ENCODE data around the gene CYTH3. TPM values are rescaled to one million over a fixed set of nuclear protein-coding genes. Genes with fewer than 3 reads are reported as not detected.

Gene CYTH3
- total RNA-seq, 1 experiment from 2014 or later: 29.1 TPM

DNA sequence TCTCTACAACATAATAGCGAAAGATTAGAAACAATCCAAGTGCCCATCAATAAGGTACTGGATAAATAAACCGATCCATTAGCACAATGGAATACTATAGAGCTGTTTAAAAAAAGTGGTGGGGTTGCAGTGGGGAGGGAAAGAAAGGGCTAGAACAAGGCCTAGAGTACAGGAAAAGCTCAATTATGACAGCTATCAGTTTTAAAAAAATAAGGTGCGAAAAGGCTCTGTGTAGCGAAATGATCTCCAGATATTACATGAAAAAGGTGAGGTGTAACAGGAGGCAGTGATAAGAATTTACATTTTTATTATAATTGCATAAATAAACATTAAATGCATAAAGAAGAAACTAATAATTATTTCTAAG, 30.8 kb downstream of the CYTH3 start:
- DNase-seq: no peak
- Mint-ChIP-seq H3K27me3 (ENCODE audit: insufficient read depth, unreplicated experiment) (no peaks in the 10 kb centered on the region), H3K4me1 (ENCODE audit: low read depth, unreplicated experiment) (peaks cover 30% of the 10 kb centered on the region), H3K4me3 (ENCODE audit: unreplicated experiment) (no peak overlapping the region), H3K9me3 (ENCODE audit: unreplicated experiment) (no peaks in the 10 kb centered on the region), H3K36me3 (ENCODE audit: insufficient read depth, unreplicated experiment) (no peaks in the 10 kb centered on the region), H3K27ac (ENCODE audit: unreplicated experiment) (no peak overlapping the region)
- ChIA-PET CTCF (no interaction called here), POLR2A (no interaction called here)
- Histone ChIP-seq H3K27me3 (replicated peaks; ENCODE audit: control insufficient read depth, insufficient read depth, low read length) (no peaks in the 10 kb centered on the region), H3K4me3 (ENCODE audit: low read depth, low read length) (no peak overlapping the region), H3K9me3 (no peaks in the 10 kb centered on the region), H3K4me1 (peaks cover 10% of the 10 kb centered on the region), H3K36me3 (ENCODE audit: control insufficient read depth, insufficient read depth, low read length) (no peaks in the 10 kb centered on the region)
- BruUV-seq (replicated peaks): no TSS peak
- intact Hi-C loops (cut with micrococcal nuclease; ENCODE audit: unreplicated experiment): no loop called here
- TF ChIP-seq, protein P1, sequence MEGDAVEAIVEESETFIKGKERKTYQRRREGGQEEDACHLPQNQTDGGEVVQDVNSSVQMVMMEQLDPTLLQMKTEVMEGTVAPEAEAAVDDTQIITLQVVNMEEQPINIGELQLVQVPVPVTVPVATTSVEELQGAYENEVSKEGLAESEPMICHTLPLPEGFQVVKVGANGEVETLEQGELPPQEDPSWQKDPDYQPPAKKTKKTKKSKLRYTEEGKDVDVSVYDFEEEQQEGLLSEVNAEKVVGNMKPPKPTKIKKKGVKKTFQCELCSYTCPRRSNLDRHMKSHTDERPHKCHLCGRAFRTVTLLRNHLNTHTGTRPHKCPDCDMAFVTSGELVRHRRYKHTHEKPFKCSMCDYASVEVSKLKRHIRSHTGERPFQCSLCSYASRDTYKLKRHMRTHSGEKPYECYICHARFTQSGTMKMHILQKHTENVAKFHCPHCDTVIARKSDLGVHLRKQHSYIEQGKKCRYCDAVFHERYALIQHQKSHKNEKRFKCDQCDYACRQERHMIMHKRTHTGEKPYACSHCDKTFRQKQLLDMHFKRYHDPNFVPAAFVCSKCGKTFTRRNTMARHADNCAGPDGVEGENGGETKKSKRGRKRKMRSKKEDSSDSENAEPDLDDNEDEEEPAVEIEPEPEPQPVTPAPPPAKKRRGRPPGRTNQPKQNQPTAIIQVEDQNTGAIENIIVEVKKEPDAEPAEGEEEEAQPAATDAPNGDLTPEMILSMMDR (IDR thresholded peaks at IDR 0.05; ENCODE audit: insufficient read depth in 1 of 2, low read depth in 1 of 2, low read length in 1 of 2, severe bottlenecking in 1 of 2, unreplicated experiment in 1 of 2): no peak

DNA sequence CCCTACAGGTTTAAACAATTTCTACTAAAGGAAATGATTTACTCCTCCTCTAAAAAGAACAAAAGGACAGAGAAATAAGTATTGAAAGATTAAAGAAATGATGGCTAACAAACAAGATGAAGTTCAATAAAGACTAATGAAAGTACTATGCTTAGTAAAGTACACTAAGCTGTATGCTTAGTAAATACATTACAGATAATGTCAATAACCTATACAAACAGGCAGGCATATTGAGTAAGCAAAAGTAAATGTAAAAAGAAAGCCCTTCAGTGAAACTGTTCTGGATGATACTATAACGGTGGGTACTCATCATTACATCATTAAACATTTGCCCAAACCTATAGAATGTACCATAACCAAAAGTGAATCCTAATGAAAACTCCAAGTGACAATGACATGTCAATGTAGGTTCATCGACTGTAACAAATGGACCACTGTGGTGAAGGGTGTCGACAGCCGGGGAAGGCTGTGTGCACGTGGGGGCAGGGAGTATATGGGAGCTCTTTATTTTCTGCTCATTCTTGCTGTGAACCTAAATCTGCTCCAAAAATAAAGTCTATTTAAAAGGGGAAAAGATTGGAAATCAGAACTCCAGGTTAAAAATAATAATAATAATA, 34.0 kb downstream of the CYTH3 start:
- no peaks in the 10 kb centered on the region for H3K9me3 Mint-ChIP-seq (ENCODE audit: unreplicated experiment)
- TF ChIP-seq, protein P1 (IDR thresholded peaks at IDR 0.05; ENCODE audit: insufficient read depth in 1 of 2, low read depth in 1 of 2, low read length in 1 of 2, severe bottlenecking in 1 of 2, unreplicated experiment in 1 of 2): no peak
- H3K27me3 Mint-ChIP-seq (ENCODE audit: insufficient read depth, unreplicated experiment): no peaks in the 10 kb centered on the region
- no TSS peak for BruUV-seq (replicated peaks)
- Histone ChIP-seq H3K4me3 (ENCODE audit: low read depth, low read length) (no peak overlapping the region), H3K9me3 (no peaks in the 10 kb centered on the region), H3K4me1 (peaks cover 10% of the 10 kb centered on the region), H3K36me3 (ENCODE audit: control insufficient read depth, insufficient read depth, low read length) (no peaks in the 10 kb centered on the region), H3K27me3 (replicated peaks; ENCODE audit: control insufficient read depth, insufficient read depth, low read length) (no peaks in the 10 kb centered on the region)
- CTCF ChIA-PET: no interaction called here
- DNase-seq: no peak
- H3K4me1 Mint-ChIP-seq (ENCODE audit: low read depth, unreplicated experiment): peaks cover 27% of the 10 kb centered on the region
- no peaks in the 10 kb centered on the region for H3K36me3 Mint-ChIP-seq (ENCODE audit: insufficient read depth, unreplicated experiment)
- H3K4me3 Mint-ChIP-seq (ENCODE audit: unreplicated experiment): no peak overlapping the region
- no peak overlapping the region for H3K27ac Mint-ChIP-seq (ENCODE audit: unreplicated experiment)
- intact Hi-C loops (cut with micrococcal nuclease; ENCODE audit: unreplicated experiment): no loop called here
- POLR2A ChIA-PET: no interaction called here

DNA sequence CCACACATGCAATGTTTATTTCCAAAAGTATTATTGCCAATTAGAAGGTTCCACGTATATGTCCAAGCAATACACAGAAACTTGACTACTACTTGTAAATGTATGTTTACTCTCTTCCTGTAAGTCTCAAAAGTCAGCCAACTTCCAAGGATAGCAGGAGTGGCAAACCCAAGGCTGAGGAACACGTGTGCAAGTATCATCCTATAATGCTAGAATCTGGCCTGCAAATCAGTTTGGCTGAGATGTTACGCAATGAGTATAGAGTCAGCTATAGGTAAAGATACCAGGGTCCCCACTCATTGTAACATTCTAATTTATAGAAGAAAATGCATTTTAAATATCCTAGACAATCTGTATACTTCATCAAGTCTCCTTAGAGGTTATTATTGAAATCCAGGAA, 34.7 kb downstream of the CYTH3 start:
- no TSS peak for BruUV-seq (replicated peaks)
- Histone ChIP-seq H3K36me3 (ENCODE audit: control insufficient read depth, insufficient read depth, low read length) (no peaks in the 10 kb centered on the region), H3K27me3 (replicated peaks; ENCODE audit: control insufficient read depth, insufficient read depth, low read length) (no peaks in the 10 kb centered on the region), H3K4me1 (peaks cover 10% of the 10 kb centered on the region), H3K9me3 (no peaks in the 10 kb centered on the region), H3K4me3 (ENCODE audit: low read depth, low read length) (no peak overlapping the region)
- intact Hi-C loops (cut with micrococcal nuclease; ENCODE audit: unreplicated experiment): no loop called here
- DNase-seq: no peak
- H3K4me3 Mint-ChIP-seq (ENCODE audit: unreplicated experiment): no peak overlapping the region
- peaks cover 32% of the 10 kb centered on the region for H3K4me1 Mint-ChIP-seq (ENCODE audit: low read depth, unreplicated experiment)
- TF ChIP-seq, protein P1 (IDR thresholded peaks at IDR 0.05; ENCODE audit: insufficient read depth in 1 of 2, low read depth in 1 of 2, low read length in 1 of 2, severe bottlenecking in 1 of 2, unreplicated experiment in 1 of 2): no peak
- no peak overlapping the region for H3K27ac Mint-ChIP-seq (ENCODE audit: unreplicated experiment)
- POLR2A ChIA-PET: no interaction called here
- no peaks in the 10 kb centered on the region for H3K36me3 Mint-ChIP-seq (ENCODE audit: insufficient read depth, unreplicated experiment)
- H3K27me3 Mint-ChIP-seq (ENCODE audit: insufficient read depth, unreplicated experiment): no peaks in the 10 kb centered on the region
- CTCF ChIA-PET: no interaction called here
- H3K9me3 Mint-ChIP-seq (ENCODE audit: unreplicated experiment): no peaks in the 10 kb centered on the region
